Activated CD4-positive, alpha-beta memory T cell treated with anti-CD3 and anti-CD28 coated beads for 36 hours (primary cell): ENCODE data around the gene TYSND1. TPM values are rescaled to one million over a fixed set of nuclear protein-coding genes. Genes with fewer than 3 reads are reported as not detected.
"Not testable (repeated sequence)": the region's sequence is repeated elsewhere in the genome, so short reads cannot be mapped to it uniquely, and the experiment has no call there.

Source experiments
- CTCF ChIA-PET: fragments of 350-600 bp; sonication (Branson Sonifier 250); formaldehyde crosslinking; loops from one replicate; lab custom pipeline; 2021; ENCODE audit warnings: antibody characterized with exemption, inconsistent platforms; lab: Charles Lee
- POLR2A ChIA-PET: fragments of 350-600 bp; sonication (Branson Sonifier 250); formaldehyde crosslinking; loops from one replicate; lab custom pipeline; 2021; ENCODE audit warnings: antibody characterized with exemption; lab: Charles Lee
- DNase-seq: peaks from one replicate; pipeline ENCODE4 v3.0.0-alpha.2; 2020
- H3K27ac Mint-ChIP-seq: one replicate; pipeline ENCODE4 v1.8.0; 2021; ENCODE audit warnings: mixed read lengths
- H3K27me3 Mint-ChIP-seq: one replicate; pipeline ENCODE4 v1.8.0; 2021; ENCODE audit warnings: mixed read lengths
- H3K36me3 Mint-ChIP-seq: one replicate; pipeline ENCODE4 v1.8.0; 2021; ENCODE audit warnings: mixed read lengths
- H3K4me1 Mint-ChIP-seq: one replicate; pipeline ENCODE4 v1.8.0; 2021; ENCODE audit warnings: low read depth, mixed read lengths
- H3K4me3 Mint-ChIP-seq: one replicate; pipeline ENCODE4 v1.8.0; 2021; ENCODE audit warnings: mild to moderate bottlenecking, mixed read lengths
- H3K9me3 Mint-ChIP-seq: one replicate; pipeline ENCODE4 v1.8.0; 2021; ENCODE audit warnings: mixed read lengths
- intact Hi-C: fragments of 100-400 bp; cut with micrococcal nuclease; formaldehyde crosslinking; loops from one replicate; pipeline ENCODE4 v1.15.1; 2023
- total RNA-seq, 2 experiments: library from RNA; stranded (reverse); gene quantifications; one replicate each; pipeline ENCODE4 v1.2.3, GENCODE V29; 2021

The TYSND1 gene
- total RNA-seq, 2 experiments from 2014 or later = 10.9 to 12.1 TPM

GRCh38 chr10:70106958-70107791 lies 39.3 kb downstream of the TYSND1 start:
- Mint-ChIP-seq H3K9me3 (no peaks in the 10 kb centered on the region), H3K4me1 (no peaks in the 10 kb centered on the region), H3K4me3 (no peak overlapping the region), H3K36me3 (no peaks in the 10 kb centered on the region), H3K27me3 (no peaks in the 10 kb centered on the region), H3K27ac (no peak overlapping the region)
- peak; percentile 24 for DNase-seq
- intact Hi-C loops = no loop called here
- CTCF ChIA-PET = interaction anchor here (0.6 to 7.1 kb wide), 5 partner anchors 10 to 39 kb away, joined by 3 to 58 read pairs (median 3); partner anchors contain the start of gene TYSND1
- POLR2A ChIA-PET = no interaction called here

GRCh38 chr10:70101668-70102067 lies 44.8 kb downstream of the TYSND1 start:
- Mint-ChIP-seq H3K9me3 (no peaks in the 10 kb centered on the region), H3K4me3 (no peak overlapping the region), H3K27ac (no peak overlapping the region), H3K27me3 (no peaks in the 10 kb centered on the region), H3K36me3 (peaks cover 7% of the 10 kb centered on the region), H3K4me1 (no peaks in the 10 kb centered on the region)
- DNase-seq = no peak
- ChIA-PET POLR2A (no interaction called here), CTCF (interaction anchor here (3.7 kb wide), 1 partner anchor 14 kb away, joined by 19 read pairs; no protein-coding TSS in a partner anchor)
- intact Hi-C loops = no loop called here

GRCh38 chr10:70101068-70101562 lies 45.4 kb downstream of the TYSND1 start:
- H3K27me3 Mint-ChIP-seq, H3K9me3 Mint-ChIP-seq, H3K36me3 Mint-ChIP-seq, H3K27ac Mint-ChIP-seq, intact Hi-C loops, H3K4me1 Mint-ChIP-seq, POLR2A ChIA-PET, H3K4me3 Mint-ChIP-seq, DNase-seq: not testable (repeated sequence)
- CTCF ChIA-PET = interaction anchor here (3.7 kb wide), 1 partner anchor 15 kb away, joined by 19 read pairs; no protein-coding TSS in a partner anchor

- POLR2A ChIA-PET = no interaction called here
- Mint-ChIP-seq H3K4me3 (no peak overlapping the region), H3K4me1 (peaks cover 16% of the 10 kb centered on the region), H3K27me3 (no peaks in the 10 kb centered on the region), H3K27ac (no peak overlapping the region), H3K9me3 (no peaks in the 10 kb centered on the region), H3K36me3 (peaks cover 7% of the 10 kb centered on the region)
- intact Hi-C loops = no loop called here
- no peak for DNase-seq
- CTCF ChIA-PET = interaction anchor here (1.0 to 1.1 kb wide), 2 partner anchors 17 to 124 kb away, joined by 3 read pairs; no protein-coding TSS in a partner anchor
Observed at GRCh38 chr10:70098271-70098670, 48.2 kb downstream of the TYSND1 start.

- ChIA-PET POLR2A (no interaction called here), CTCF (interaction anchor here (0.6 kb wide), 1 partner anchor 49 kb away, joined by 3 read pairs; the partner anchor contains the start of gene TYSND1)
- no peak for DNase-seq
- Mint-ChIP-seq H3K4me1 (peaks cover 24% of the 10 kb centered on the region), H3K36me3 (peaks cover 7% of the 10 kb centered on the region), H3K4me3 (no peak overlapping the region), H3K27me3 (no peaks in the 10 kb centered on the region), H3K27ac (no peak overlapping the region), H3K9me3 (no peaks in the 10 kb centered on the region)
- intact Hi-C loops = no loop called here
Observed at GRCh38 chr10:70097459-70097858, 49.0 kb downstream of the TYSND1 start.

GRCh38 chr10:70096705-70097420 lies 49.6 kb downstream of the TYSND1 start:
- CTCF ChIA-PET = interaction anchor here (0.9 to 1.1 kb wide), 2 partner anchors 19 to 138 kb away, joined by 3 read pairs; no protein-coding TSS in a partner anchor
- peaks cover 30% of the 10 kb centered on the region for H3K4me1 Mint-ChIP-seq
- intact Hi-C loops = no loop called here
- no peaks in the 10 kb centered on the region for H3K27me3 Mint-ChIP-seq
- H3K4me3 Mint-ChIP-seq = no peak overlapping the region
- no peak overlapping the region for H3K27ac Mint-ChIP-seq
- H3K9me3 Mint-ChIP-seq = no peaks in the 10 kb centered on the region
- no peak for DNase-seq
- POLR2A ChIA-PET = no interaction called here
- peaks cover 6% of the 10 kb centered on the region for H3K36me3 Mint-ChIP-seq

GRCh38 chr10:70096016-70096704 lies 50.3 kb downstream of the TYSND1 start:
- Mint-ChIP-seq H3K4me3 (no peak overlapping the region), H3K4me1 (peaks cover 34% of the 10 kb centered on the region)

GRCh38 chr10:70094250-70094649 lies 52.2 kb downstream of the TYSND1 start:
- Mint-ChIP-seq H3K27ac (no peak overlapping the region), H3K4me1 (peaks cover 34% of the 10 kb centered on the region), H3K36me3 (no peaks in the 10 kb centered on the region), H3K27me3 (no peaks in the 10 kb centered on the region), H3K9me3 (no peaks in the 10 kb centered on the region), H3K4me3 (no peak overlapping the region)
- POLR2A ChIA-PET = no interaction called here
- no peak for DNase-seq
- CTCF ChIA-PET = interaction anchor here (0.8 to 3.5 kb wide), 5 partner anchors 13 to 323 kb away, joined by 3 to 31 read pairs (median 3); partner anchors contain the start of gene TYSND1
- intact Hi-C loops = loop anchor here (5.0 kb wide), 2 partner anchors 68 to 268 kb away; no protein-coding TSS in a partner anchor

More at GRCh38 chr10:70096016-70096704, 50.3 kb downstream of the TYSND1 start:
- H3K36me3 Mint-ChIP-seq = peaks cover 2% of the 10 kb centered on the region
- H3K27me3 Mint-ChIP-seq = no peaks in the 10 kb centered on the region
- H3K27ac Mint-ChIP-seq = no peak overlapping the region
- DNase-seq = no peak
- CTCF ChIA-PET = interaction anchor here (0.9 to 1.4 kb wide), 7 partner anchors 11 to 365 kb away, joined by 3 to 5 read pairs (median 3); no protein-coding TSS in a partner anchor
- POLR2A ChIA-PET = no interaction called here
- H3K9me3 Mint-ChIP-seq = no peaks in the 10 kb centered on the region
- intact Hi-C loops = no loop called here

GRCh38 chr10:70093335-70093944 lies 53.1 kb downstream of the TYSND1 start:
- peak; percentile 51 for DNase-seq
- ChIA-PET CTCF (interaction anchor here (0.7 to 3.5 kb wide), 8 partner anchors 14 to 324 kb away, joined by 3 to 31 read pairs (median 3); partner anchors contain the start of gene TYSND1), POLR2A (interaction anchor here (1.0 to 1.2 kb wide), 2 partner anchors 38 to 53 kb away, joined by 3 read pairs; partner anchors contain the start of gene TYSND1)
- intact Hi-C loops = loop anchor here (2.0 to 5.0 kb wide), 3 partner anchors 69 to 269 kb away; partner anchors contain the start of gene SAR1A
- Mint-ChIP-seq H3K4me1 (peaks cover 34% of the 10 kb centered on the region), H3K27ac (peak overlapping the region; percentile 7), H3K4me3 (peak overlapping the region; percentile 58), H3K9me3 (no peaks in the 10 kb centered on the region), H3K27me3 (no peaks in the 10 kb centered on the region), H3K36me3 (no peaks in the 10 kb centered on the region)

GRCh38 chr10:70092389-70092718 lies 54.1 kb downstream of the TYSND1 start:
- Mint-ChIP-seq H3K36me3 (no peaks in the 10 kb centered on the region), H3K4me1 (peaks cover 34% of the 10 kb centered on the region), H3K9me3 (no peaks in the 10 kb centered on the region), H3K27ac (peak overlapping the region; percentile 79), H3K4me3 (peak overlapping the region; percentile 58), H3K27me3 (no peaks in the 10 kb centered on the region)
- no peak for DNase-seq
- CTCF ChIA-PET = interaction anchor here (1.2 to 3.5 kb wide), 4 partner anchors 23 to 272 kb away, joined by 4 to 31 read pairs (median 18); partner anchors contain the start of gene TYSND1
- POLR2A ChIA-PET = interaction anchor here (1.0 to 1.2 kb wide), 2 partner anchors 39 to 54 kb away, joined by 3 read pairs; partner anchors contain the start of gene TYSND1
- intact Hi-C loops = loop anchor here (1.0 to 5.0 kb wide), 4 partner anchors 54 to 270 kb away; partner anchors contain the start of genes SAR1A and TYSND1
